GM23338 (cell line): ENCODE data around the gene RAD51B. TPM values are rescaled to one million over a fixed set of nuclear protein-coding genes. Genes with fewer than 3 reads are reported as not detected.

ENCODE experiments used
- ATAC-seq: fragments of 200-7000 bp; cut with Tn5 transposase; 3 replicates; pipeline ENCODE4 v1.9.1; 2020
- DNase-seq: peaks from one replicate; pipeline ENCODE4 v3.0.0-alpha.2; 2015; ENCODE audit warnings: low spot score
- H2AFZ ChIP-seq: fragments of 200-600 bp; sonication (generic); 2 replicates; pipeline ENCODE4 v1.8.0; 2016; ENCODE audit warnings: antibody characterized with exemption, mild to moderate bottlenecking, moderate library complexity
- H3F3A ChIP-seq: fragments of 200-600 bp; sonication (generic); replicated peaks from 2 replicates; pipeline ENCODE4 v1.8.0; 2017; ENCODE audit warnings: antibody characterized with exemption, mixed run types, low read depth
- H3K27ac ChIP-seq: fragments of 200-600 bp; sonication (generic); 2 replicates; pipeline ENCODE4 v1.6.1; 2016; ENCODE audit warnings: low read depth
- H3K27me3 ChIP-seq: fragments of 200-600 bp; sonication (generic); 2 replicates; pipeline ENCODE4 v1.8.0; 2016; ENCODE audit warnings: mild to moderate bottlenecking, mixed run types, moderate library complexity; ENCODE audit not compliant: insufficient read depth
- H3K36me3 ChIP-seq: fragments of 200-600 bp; sonication (generic); 2 replicates; pipeline ENCODE4 v1.8.0; 2016; ENCODE audit warnings: mild to moderate bottlenecking; ENCODE audit not compliant: insufficient read depth
- H3K4me1 ChIP-seq: fragments of 200-600 bp; sonication (generic); 2 replicates; pipeline ENCODE4 v1.8.0; 2016; ENCODE audit warnings: mild to moderate bottlenecking, moderate library complexity; ENCODE audit not compliant: insufficient read depth
- H3K4me2 ChIP-seq: fragments of 200-600 bp; sonication (generic); 2 replicates; pipeline ENCODE4 v1.7.1; 2017; ENCODE audit warnings: mixed run types
- H3K4me3 ChIP-seq: fragments of 200-600 bp; sonication (generic); 2 replicates; pipeline ENCODE4 v1.6.1; 2016; ENCODE audit warnings: mixed run types
- H3K79me2 ChIP-seq: fragments of 200-600 bp; sonication (generic); replicated peaks from 2 replicates; pipeline ENCODE4 v1.8.0; 2017; ENCODE audit warnings: mild to moderate bottlenecking; ENCODE audit not compliant: insufficient read depth
- H3K9me2 ChIP-seq: fragments of 200-600 bp; sonication (generic); 2 replicates; pipeline ENCODE4 v1.8.0; 2017; ENCODE audit not compliant: insufficient read depth
- H4K20me1 ChIP-seq: fragments of 200-600 bp; sonication (generic); replicated peaks from 2 replicates; pipeline ENCODE4 v1.8.0; 2017; ENCODE audit warnings: mild to moderate bottlenecking; ENCODE audit not compliant: insufficient read depth
- H3K27ac Mint-ChIP-seq: 2 replicates; pipeline ENCODE4 v1.8.0; 2020; ENCODE audit warnings: inconsistent platforms, mild to moderate bottlenecking, moderate library complexity, mixed read lengths
- H3K27me3 Mint-ChIP-seq: 3 replicates; pipeline ENCODE4 v1.8.0; 2022; ENCODE audit warnings: low read depth, mild to moderate bottlenecking, moderate library complexity, mixed read lengths, inconsistent platforms; ENCODE audit not compliant: insufficient read depth, poor library complexity
- H3K36me3 Mint-ChIP-seq: 3 replicates; pipeline ENCODE4 v1.8.0; 2021; ENCODE audit warnings: low read depth, mild to moderate bottlenecking, inconsistent platforms, moderate library complexity, mixed read lengths
- H3K4me1 Mint-ChIP-seq: 3 replicates; pipeline ENCODE4 v1.8.0; 2020; ENCODE audit warnings: mild to moderate bottlenecking, inconsistent platforms, mixed read lengths
- H3K4me3 Mint-ChIP-seq: 3 replicates; pipeline ENCODE4 v1.8.0; 2021; ENCODE audit warnings: moderate library complexity, mild to moderate bottlenecking, inconsistent platforms, mixed read lengths
- H3K9me3 Mint-ChIP-seq: 3 replicates; pipeline ENCODE4 v1.8.0; 2020; ENCODE audit warnings: moderate library complexity, mild to moderate bottlenecking, inconsistent platforms, mixed read lengths
- CREB1 ChIP-seq: fragments of 250-450 bp; sonication (Bioruptor Pico); IDR thresholded peaks from 2 replicates; pipeline ENCODE4 v1.5.0; 2020; ENCODE audit warnings: low read depth, mild to moderate bottlenecking, moderate library complexity
- EZH2phosphoT487 ChIP-seq: fragments of 200-600 bp; sonication (generic); IDR thresholded peaks from one replicate; pipeline ENCODE4 v1.8.1; 2018; ENCODE audit warnings: antibody characterized with exemption; ENCODE audit not compliant: unreplicated experiment
- JUNB ChIP-seq: IDR thresholded peaks from one replicate; pipeline ENCODE4 v1.6.1; 2016; ENCODE audit warnings: antibody characterized with exemption; ENCODE audit not compliant: unreplicated experiment
- NANOG ChIP-seq: IDR thresholded peaks from 2 replicates; pipeline ENCODE4 v1.6.1; 2016; ENCODE audit warnings: antibody characterized with exemption, borderline replicate concordance
- POLR2AphosphoS5 ChIP-seq: IDR thresholded peaks from 2 replicates; pipeline ENCODE4 v1.6.1; 2016; ENCODE audit warnings: antibody characterized with exemption, low read depth
- STAT1 ChIP-seq: IDR thresholded peaks from one replicate; pipeline ENCODE4 v1.6.1; 2016; ENCODE audit warnings: antibody characterized with exemption; ENCODE audit not compliant: unreplicated experiment
- polyA plus RNA-seq: library from polyadenylated mRNA; unstranded; fragments of >200 nt; fragmentation: Nextera tagmentation; extraction: Ambion mirVana; gene quantifications from 2 replicates; pipeline ENCODE4 v1.2.1, GENCODE V29; 2016
- total RNA-seq: library from RNA; depleted of rRNA; stranded (reverse); fragments of >200 nt; shearing (Covaris generic); gene quantifications from 2 replicates; pipeline ENCODE4 v1.2.3, GENCODE V29; 2014
- TF ChIP-seq, protein P1 (sequence below): IDR thresholded peaks from one replicate; pipeline ENCODE4 v1.6.1; 2018; ENCODE audit warnings: antibody characterized with exemption; ENCODE audit not compliant: unreplicated experiment
- TF ChIP-seq, protein P2 (sequence below): IDR thresholded peaks from 2 replicates; pipeline ENCODE4 v1.6.1; 2016; ENCODE audit warnings: antibody characterized with exemption

The RAD51B gene
- total and polyA plus RNA-seq, 2 experiments from 2014 or later = 15.7 to 29.1 TPM

DNA sequence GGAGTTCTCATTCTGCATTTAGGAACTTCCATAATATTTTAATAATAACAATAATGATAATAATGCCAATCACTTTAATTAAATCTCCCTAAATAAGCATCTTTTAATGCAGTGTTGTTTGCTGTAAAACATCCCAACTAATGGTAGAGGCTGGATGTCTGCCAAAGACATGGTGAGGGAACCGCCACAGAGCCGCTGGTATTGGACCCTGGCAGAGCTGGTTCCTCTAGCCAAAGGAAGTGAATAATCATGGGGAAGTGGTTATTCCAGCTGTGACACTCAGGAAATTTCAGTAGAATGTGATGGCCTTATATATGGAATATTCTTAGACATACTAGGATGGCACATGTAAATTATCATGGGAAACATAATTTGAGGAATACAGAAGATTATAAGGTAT lies 490.0 kb downstream of the RAD51B start:
- Histone ChIP-seq H3K4me3 (no peak overlapping the region), H3K27me3 (no peaks in the 10 kb centered on the region), H4K20me1 (no peaks in the 10 kb centered on the region), H3K4me2 (no peak overlapping the region), H2AFZ (no peak overlapping the region), H3K9me2 (peaks cover 8% of the 10 kb centered on the region; the same call in 1 of the 2 replicates), H3K79me2 (no peaks in the 10 kb centered on the region), H3K4me1 (peaks cover 12% of the 10 kb centered on the region; the same call in 1 of the 2 replicates), H3K36me3 (no peaks in the 10 kb centered on the region), H3K27ac (no peak overlapping the region), H3F3A (no peaks in the 10 kb centered on the region)
- no peak for ATAC-seq
- no peak for TF ChIP-seq JUNB
- TF ChIP-seq STAT1 = no peak
- no peak for TF ChIP-seq CREB1 (CRISPR knock-in tag)
- no peak for TF ChIP-seq EZH2phosphoT487
- TF ChIP-seq POLR2AphosphoS5 = no peak
- Mint-ChIP-seq H3K9me3 (no peaks in the 10 kb centered on the region), H3K4me3 (no peak overlapping the region), H3K27ac (no peak overlapping the region), H3K27me3 (no peaks in the 10 kb centered on the region), H3K36me3 (no peaks in the 10 kb centered on the region), H3K4me1 (peaks cover 28% of the 10 kb centered on the region)
- no peak for DNase-seq

DNA sequence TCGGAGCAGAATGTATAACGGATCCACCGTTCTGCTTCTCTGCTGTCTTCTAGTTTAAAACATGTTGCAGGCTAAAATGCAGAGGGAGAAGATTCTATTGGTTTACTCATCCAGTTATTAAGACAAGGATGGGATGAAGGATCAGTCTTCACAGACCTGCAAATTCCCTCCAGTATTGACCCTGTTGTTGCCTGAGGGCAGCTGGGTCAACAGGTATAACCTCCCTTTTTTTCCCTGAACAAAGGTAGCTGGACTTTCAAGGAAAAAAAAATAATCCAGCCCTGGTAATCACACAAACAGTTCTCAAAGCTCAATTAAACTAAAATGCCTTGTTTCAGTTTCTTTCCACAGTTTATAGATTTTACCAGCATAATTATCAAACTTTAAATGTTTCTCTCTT lies 492.7 kb downstream of the RAD51B start:
- H3K4me1 Mint-ChIP-seq = peaks cover 26% of the 10 kb centered on the region
- no peak overlapping the region for H3K4me3 Mint-ChIP-seq
- H3K27ac ChIP-seq = no peak overlapping the region
- H3K4me3 ChIP-seq = no peak overlapping the region
- H3K4me1 ChIP-seq = peaks cover 12% of the 10 kb centered on the region; the same call in 1 of the 2 replicates
- H3K36me3 ChIP-seq = no peaks in the 10 kb centered on the region
- no peaks in the 10 kb centered on the region for H3K9me3 Mint-ChIP-seq
- no peaks in the 10 kb centered on the region for H3K36me3 Mint-ChIP-seq
- no peak overlapping the region for H3K4me2 ChIP-seq
- H2AFZ ChIP-seq = no peak overlapping the region
- H3K9me2 ChIP-seq = peaks cover 7% of the 10 kb centered on the region
- no peak for DNase-seq
- no peaks in the 10 kb centered on the region for H3K27me3 Mint-ChIP-seq
- H3K27ac Mint-ChIP-seq = no peak overlapping the region
- ATAC-seq = no peak
- H3K79me2 ChIP-seq = no peaks in the 10 kb centered on the region
- H3F3A ChIP-seq = no peaks in the 10 kb centered on the region
- no peak for TF ChIP-seq NANOG
- TF ChIP-seq, protein P1, sequence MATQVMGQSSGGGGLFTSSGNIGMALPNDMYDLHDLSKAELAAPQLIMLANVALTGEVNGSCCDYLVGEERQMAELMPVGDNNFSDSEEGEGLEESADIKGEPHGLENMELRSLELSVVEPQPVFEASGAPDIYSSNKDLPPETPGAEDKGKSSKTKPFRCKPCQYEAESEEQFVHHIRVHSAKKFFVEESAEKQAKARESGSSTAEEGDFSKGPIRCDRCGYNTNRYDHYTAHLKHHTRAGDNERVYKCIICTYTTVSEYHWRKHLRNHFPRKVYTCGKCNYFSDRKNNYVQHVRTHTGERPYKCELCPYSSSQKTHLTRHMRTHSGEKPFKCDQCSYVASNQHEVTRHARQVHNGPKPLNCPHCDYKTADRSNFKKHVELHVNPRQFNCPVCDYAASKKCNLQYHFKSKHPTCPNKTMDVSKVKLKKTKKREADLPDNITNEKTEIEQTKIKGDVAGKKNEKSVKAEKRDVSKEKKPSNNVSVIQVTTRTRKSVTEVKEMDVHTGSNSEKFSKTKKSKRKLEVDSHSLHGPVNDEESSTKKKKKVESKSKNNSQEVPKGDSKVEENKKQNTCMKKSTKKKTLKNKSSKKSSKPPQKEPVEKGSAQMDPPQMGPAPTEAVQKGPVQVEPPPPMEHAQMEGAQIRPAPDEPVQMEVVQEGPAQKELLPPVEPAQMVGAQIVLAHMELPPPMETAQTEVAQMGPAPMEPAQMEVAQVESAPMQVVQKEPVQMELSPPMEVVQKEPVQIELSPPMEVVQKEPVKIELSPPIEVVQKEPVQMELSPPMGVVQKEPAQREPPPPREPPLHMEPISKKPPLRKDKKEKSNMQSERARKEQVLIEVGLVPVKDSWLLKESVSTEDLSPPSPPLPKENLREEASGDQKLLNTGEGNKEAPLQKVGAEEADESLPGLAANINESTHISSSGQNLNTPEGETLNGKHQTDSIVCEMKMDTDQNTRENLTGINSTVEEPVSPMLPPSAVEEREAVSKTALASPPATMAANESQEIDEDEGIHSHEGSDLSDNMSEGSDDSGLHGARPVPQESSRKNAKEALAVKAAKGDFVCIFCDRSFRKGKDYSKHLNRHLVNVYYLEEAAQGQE = no peak
- TF ChIP-seq, protein P2, sequence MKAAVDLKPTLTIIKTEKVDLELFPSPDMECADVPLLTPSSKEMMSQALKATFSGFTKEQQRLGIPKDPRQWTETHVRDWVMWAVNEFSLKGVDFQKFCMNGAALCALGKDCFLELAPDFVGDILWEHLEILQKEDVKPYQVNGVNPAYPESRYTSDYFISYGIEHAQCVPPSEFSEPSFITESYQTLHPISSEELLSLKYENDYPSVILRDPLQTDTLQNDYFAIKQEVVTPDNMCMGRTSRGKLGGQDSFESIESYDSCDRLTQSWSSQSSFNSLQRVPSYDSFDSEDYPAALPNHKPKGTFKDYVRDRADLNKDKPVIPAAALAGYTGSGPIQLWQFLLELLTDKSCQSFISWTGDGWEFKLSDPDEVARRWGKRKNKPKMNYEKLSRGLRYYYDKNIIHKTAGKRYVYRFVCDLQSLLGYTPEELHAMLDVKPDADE = no peak
- TF ChIP-seq EZH2phosphoT487 = no peak
- no peaks in the 10 kb centered on the region for H4K20me1 ChIP-seq
- H3K27me3 ChIP-seq = no peaks in the 10 kb centered on the region
